Measurements from ENCODE around the gene ZNF280D.

The ZNF280D gene

GRCh38 chr15:56739964-56740640 lies 6.8 kb upstream of the ZNF280D start:
- H3K4me2 ChIP-seq (ENCODE audit: low read length, poor library complexity, severe bottlenecking) = no peak overlapping the region
- DNase-seq = no peak
- no peak overlapping the region for H2AFZ ChIP-seq (ENCODE audit: low read depth, low read length)
- no peak overlapping the region for H2BK15ac ChIP-seq (ENCODE audit: low read depth, poor library complexity, severe bottlenecking)
- no peak overlapping the region for H4K8ac ChIP-seq (ENCODE audit: low read length)
- no peak overlapping the region for H2BK12ac ChIP-seq (ENCODE audit: low read length in 2 of 2)
- H3K4me1 ChIP-seq (ENCODE audit: control insufficient read depth, insufficient read depth, low read depth, low read length) = peaks cover 2% of the 10 kb centered on the region
- H2BK5ac ChIP-seq (ENCODE audit: low read depth, low read length, poor library complexity, severe bottlenecking) = no peak overlapping the region
- H3K36me3 ChIP-seq (ENCODE audit: control insufficient read depth in 1 of 2, insufficient read depth in 2 of 2, low read depth in 1 of 2, low read length in 2 of 2) = no peaks in the 10 kb centered on the region
- H3K14ac ChIP-seq (ENCODE audit: low read length in 2 of 2) = no peak overlapping the region
- no peaks in the 10 kb centered on the region for H3K9me3 ChIP-seq (ENCODE audit: control insufficient read depth, low read length)
- H3K23ac ChIP-seq (ENCODE audit: low read length in 2 of 2) = no peak overlapping the region
- no peak overlapping the region for H2BK120ac ChIP-seq (ENCODE audit: low read depth, low read length)
- H3K4me3 ChIP-seq (ENCODE audit: insufficient read depth in 1 of 2, low read depth in 1 of 2, low read length in 2 of 2) = no peak overlapping the region
- H3K27me3 ChIP-seq (ENCODE audit: control insufficient read depth in 1 of 2, insufficient read depth in 1 of 2, low read length in 2 of 2) = no peaks in the 10 kb centered on the region
- no peak overlapping the region for H3K27ac ChIP-seq (ENCODE audit: low read length, poor library complexity, severe bottlenecking)
- H3K18ac ChIP-seq (ENCODE audit: low read depth in 1 of 2, low read length in 2 of 2) = no peak overlapping the region
- no peaks in the 10 kb centered on the region for H3K79me1 ChIP-seq (replicated peaks; ENCODE audit: low read length, poor library complexity, severe bottlenecking)
- no peak overlapping the region for H3K9ac ChIP-seq (ENCODE audit: low read length)
- no peak overlapping the region for H3K4ac ChIP-seq (ENCODE audit: low read depth in 1 of 2, low read length in 2 of 2)
- no peak overlapping the region for H4K91ac ChIP-seq (ENCODE audit: low read length)
- H2AK5ac ChIP-seq (ENCODE audit: low read length, severe bottlenecking) = no peak overlapping the region

DNA sequence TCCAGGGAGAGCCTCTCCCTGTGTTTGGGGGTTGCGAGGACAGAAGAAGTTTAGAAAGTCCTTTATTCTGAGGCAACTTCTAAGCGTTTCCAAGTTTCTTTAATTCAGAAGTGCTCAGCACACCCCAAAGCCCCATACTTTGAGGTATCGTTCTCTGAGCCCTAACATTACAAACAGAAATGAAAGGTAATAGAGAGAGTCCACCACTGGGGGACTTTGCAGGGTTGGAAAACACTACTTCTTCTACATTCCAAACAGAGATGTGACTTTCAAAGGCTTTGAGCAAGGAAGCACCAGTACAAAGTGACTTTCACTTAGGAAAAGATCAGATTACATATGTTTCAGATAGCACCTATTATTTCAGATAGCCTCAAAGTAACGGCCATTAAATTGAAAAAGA lies 6.2 kb upstream of the ZNF280D start:
- H3K27ac ChIP-seq (ENCODE audit: low read length, poor library complexity, severe bottlenecking) = no peak overlapping the region
- no peak overlapping the region for H2AK5ac ChIP-seq (ENCODE audit: low read length, severe bottlenecking)
- H2BK120ac ChIP-seq (ENCODE audit: low read depth, low read length) = no peak overlapping the region
- no peaks in the 10 kb centered on the region for H3K4me1 ChIP-seq (ENCODE audit: control insufficient read depth, insufficient read depth, low read depth, low read length)
- DNase-seq = no peak
- H4K8ac ChIP-seq (ENCODE audit: low read length) = no peak overlapping the region
- H3K9ac ChIP-seq (ENCODE audit: low read length) = no peak overlapping the region
- no peak overlapping the region for H2AFZ ChIP-seq (ENCODE audit: low read depth, low read length)
- no peak overlapping the region for H3K4ac ChIP-seq (ENCODE audit: low read depth in 1 of 2, low read length in 2 of 2)
- no peak overlapping the region for H4K91ac ChIP-seq (ENCODE audit: low read length)
- H3K36me3 ChIP-seq (ENCODE audit: control insufficient read depth in 1 of 2, insufficient read depth in 2 of 2, low read depth in 1 of 2, low read length in 2 of 2) = no peaks in the 10 kb centered on the region
- H3K4me2 ChIP-seq (ENCODE audit: low read length, poor library complexity, severe bottlenecking) = no peak overlapping the region
- H3K18ac ChIP-seq (ENCODE audit: low read depth in 1 of 2, low read length in 2 of 2) = no peak overlapping the region
- H3K27me3 ChIP-seq (ENCODE audit: control insufficient read depth in 1 of 2, insufficient read depth in 1 of 2, low read length in 2 of 2) = no peaks in the 10 kb centered on the region
- no peak overlapping the region for H3K14ac ChIP-seq (ENCODE audit: low read length in 2 of 2)
- no peak overlapping the region for H2BK12ac ChIP-seq (ENCODE audit: low read length in 2 of 2)
- no peak overlapping the region for H2BK5ac ChIP-seq (ENCODE audit: low read depth, low read length, poor library complexity, severe bottlenecking)
- no peaks in the 10 kb centered on the region for H3K9me3 ChIP-seq (ENCODE audit: control insufficient read depth, low read length)
- no peak overlapping the region for H2BK15ac ChIP-seq (ENCODE audit: low read depth, poor library complexity, severe bottlenecking)
- no peak overlapping the region for H3K23ac ChIP-seq (ENCODE audit: low read length in 2 of 2)
- no peak overlapping the region for H3K4me3 ChIP-seq (ENCODE audit: insufficient read depth in 1 of 2, low read depth in 1 of 2, low read length in 2 of 2)
- no peaks in the 10 kb centered on the region for H3K79me1 ChIP-seq (replicated peaks; ENCODE audit: low read length, poor library complexity, severe bottlenecking)
- 100% methylated on average over 1 of the region's 4 CpGs for WGBS

DNA sequence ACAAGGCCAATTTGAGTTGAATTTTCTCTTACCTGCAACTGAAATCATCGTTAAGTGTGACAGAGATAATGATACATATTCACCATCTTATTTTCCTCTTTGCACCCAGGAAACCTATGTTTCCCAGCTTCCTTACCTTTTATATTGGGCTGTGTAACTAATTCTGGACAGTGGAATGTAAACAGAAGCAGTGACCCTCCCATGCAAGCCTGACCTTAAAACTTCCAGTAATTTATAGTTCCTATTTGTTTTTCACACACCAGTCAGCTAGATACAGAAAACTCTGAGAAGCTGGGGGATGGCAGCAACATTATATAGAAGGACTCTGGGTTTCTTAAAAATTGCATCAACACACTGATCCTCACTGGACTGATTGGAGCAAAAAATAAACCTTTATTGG lies 4.5 kb upstream of the ZNF280D start:
- no peak overlapping the region for H3K4me3 ChIP-seq (ENCODE audit: insufficient read depth in 1 of 2, low read depth in 1 of 2, low read length in 2 of 2)
- H3K4ac ChIP-seq (ENCODE audit: low read depth in 1 of 2, low read length in 2 of 2) = no peak overlapping the region
- no peak overlapping the region for H2AK5ac ChIP-seq (ENCODE audit: low read length, severe bottlenecking)
- no peak overlapping the region for H3K9ac ChIP-seq (ENCODE audit: low read length)
- no peak overlapping the region for H4K91ac ChIP-seq (ENCODE audit: low read length)
- H3K9me3 ChIP-seq (ENCODE audit: control insufficient read depth, low read length) = no peaks in the 10 kb centered on the region
- no peak overlapping the region for H3K4me2 ChIP-seq (ENCODE audit: low read length, poor library complexity, severe bottlenecking)
- no peak overlapping the region for H2BK12ac ChIP-seq (ENCODE audit: low read length in 2 of 2)
- no peak overlapping the region for H2BK120ac ChIP-seq (ENCODE audit: low read depth, low read length)
- H3K23ac ChIP-seq (ENCODE audit: low read length in 2 of 2) = no peak overlapping the region
- no peaks in the 10 kb centered on the region for H3K27me3 ChIP-seq (ENCODE audit: control insufficient read depth in 1 of 2, insufficient read depth in 1 of 2, low read length in 2 of 2)
- WGBS = 60% methylated on average over 1 of the region's 1 CpG
- peak; percentile 43 for DNase-seq
- no peak overlapping the region for H3K27ac ChIP-seq (ENCODE audit: low read length, poor library complexity, severe bottlenecking)
- no peak overlapping the region for H3K18ac ChIP-seq (ENCODE audit: low read depth in 1 of 2, low read length in 2 of 2)
- H3K14ac ChIP-seq (ENCODE audit: low read length in 2 of 2) = no peak overlapping the region
- H3K79me1 ChIP-seq (replicated peaks; ENCODE audit: low read length, poor library complexity, severe bottlenecking) = no peaks in the 10 kb centered on the region
- no peak overlapping the region for H4K8ac ChIP-seq (ENCODE audit: low read length)
- H3K36me3 ChIP-seq (ENCODE audit: control insufficient read depth in 1 of 2, insufficient read depth in 2 of 2, low read depth in 1 of 2, low read length in 2 of 2) = no peaks in the 10 kb centered on the region
- H2AFZ ChIP-seq (ENCODE audit: low read depth, low read length) = no peak overlapping the region
- H2BK5ac ChIP-seq (ENCODE audit: low read depth, low read length, poor library complexity, severe bottlenecking) = no peak overlapping the region
- no peak overlapping the region for H2BK15ac ChIP-seq (ENCODE audit: low read depth, poor library complexity, severe bottlenecking)
- H3K4me1 ChIP-seq (ENCODE audit: control insufficient read depth, insufficient read depth, low read depth, low read length) = peaks cover 4% of the 10 kb centered on the region

DNA sequence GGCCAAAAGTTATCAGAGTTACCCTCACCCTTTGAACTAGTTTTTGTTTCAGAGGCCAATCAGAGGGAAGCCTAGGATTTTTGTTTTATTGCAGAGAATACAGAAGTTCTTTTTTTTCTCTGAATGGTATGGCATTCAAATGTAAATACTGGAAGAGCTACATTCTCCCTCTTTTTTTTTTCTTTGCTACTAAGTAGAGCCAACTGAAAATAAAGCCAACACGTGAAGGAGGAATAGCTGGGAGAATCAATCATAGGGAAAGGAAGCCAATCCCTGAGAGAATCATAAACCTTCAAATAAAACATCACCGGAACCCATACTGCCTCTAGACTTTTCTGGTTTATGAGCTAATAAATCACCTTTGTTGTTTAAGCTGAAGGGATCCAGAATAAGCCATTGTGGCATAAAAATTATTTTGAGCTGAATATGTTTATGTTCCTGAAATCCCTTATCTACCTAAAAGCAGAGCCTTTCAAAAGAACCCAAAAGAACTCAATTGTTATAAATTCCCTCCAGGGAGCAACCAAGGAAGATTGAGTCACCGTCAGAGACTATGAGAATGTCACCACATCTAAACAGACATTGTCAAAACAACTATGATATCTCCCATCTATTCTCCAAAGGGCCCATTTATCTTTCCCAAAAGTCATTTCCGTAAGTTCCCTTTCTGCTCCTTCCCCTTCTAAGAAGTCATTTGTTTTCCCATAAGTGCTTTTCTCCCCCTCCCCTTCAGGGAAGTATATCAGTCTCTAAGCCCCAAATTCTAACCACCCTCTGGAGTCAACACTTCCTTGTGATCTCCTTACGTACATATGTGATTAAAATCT lies 3.8 kb upstream of the ZNF280D start:
- H4K8ac ChIP-seq (ENCODE audit: low read length) = no peak overlapping the region
- no peaks in the 10 kb centered on the region for H3K79me1 ChIP-seq (replicated peaks; ENCODE audit: low read length, poor library complexity, severe bottlenecking)
- H3K4me3 ChIP-seq (ENCODE audit: insufficient read depth in 1 of 2, low read depth in 1 of 2, low read length in 2 of 2) = no peak overlapping the region
- no peak overlapping the region for H3K27ac ChIP-seq (ENCODE audit: low read length, poor library complexity, severe bottlenecking)
- H2BK12ac ChIP-seq (ENCODE audit: low read length in 2 of 2) = no peak overlapping the region
- no peaks in the 10 kb centered on the region for H3K36me3 ChIP-seq (ENCODE audit: control insufficient read depth in 1 of 2, insufficient read depth in 2 of 2, low read depth in 1 of 2, low read length in 2 of 2)
- H2BK15ac ChIP-seq (ENCODE audit: low read depth, poor library complexity, severe bottlenecking) = no peak overlapping the region
- H2AFZ ChIP-seq (ENCODE audit: low read depth, low read length) = no peak overlapping the region
- H3K4me2 ChIP-seq (ENCODE audit: low read length, poor library complexity, severe bottlenecking) = no peak overlapping the region
- 3% methylated on average over 3 of the region's 5 CpGs for WGBS
- no peak overlapping the region for H2AK5ac ChIP-seq (ENCODE audit: low read length, severe bottlenecking)
- H3K14ac ChIP-seq (ENCODE audit: low read length in 2 of 2) = no peak overlapping the region
- H3K23ac ChIP-seq (ENCODE audit: low read length in 2 of 2) = no peak overlapping the region
- H2BK120ac ChIP-seq (ENCODE audit: low read depth, low read length) = no peak overlapping the region
- H3K4me1 ChIP-seq (ENCODE audit: control insufficient read depth, insufficient read depth, low read depth, low read length) = peaks cover 4% of the 10 kb centered on the region
- peak overlapping the region; percentile 7 for H3K9ac ChIP-seq (ENCODE audit: low read length)
- H3K27me3 ChIP-seq (ENCODE audit: control insufficient read depth in 1 of 2, insufficient read depth in 1 of 2, low read length in 2 of 2) = no peaks in the 10 kb centered on the region
- H3K9me3 ChIP-seq (ENCODE audit: control insufficient read depth, low read length) = no peaks in the 10 kb centered on the region
- H3K18ac ChIP-seq (ENCODE audit: low read depth in 1 of 2, low read length in 2 of 2) = peak overlapping the region in 1 of 2 experiments; percentile 11
- H2BK5ac ChIP-seq (ENCODE audit: low read depth, low read length, poor library complexity, severe bottlenecking) = no peak overlapping the region
- DNase-seq = peak; percentile 48
- H3K4ac ChIP-seq (ENCODE audit: low read depth in 1 of 2, low read length in 2 of 2) = no peak overlapping the region
- H4K91ac ChIP-seq (ENCODE audit: low read length) = no peak overlapping the region

Measured in mesenchymal stem cell (in vitro differentiated cells and primary cell).